Cardiac fibroblast (primary cell): ENCODE results near the gene FMN1.

ENCODE experiments used
- DNase-seq, 2 donors: peaks; one replicate each; pipeline versions ENCODE4 v3.0.0 to v3.0.0-alpha.2; 2010; ENCODE audit warnings: low read depth in 2 of 2
- H3K4me3 ChIP-seq, 2 donors: replicated peaks in 1 of 2; 1 replicate in 1 of 2; 2 replicates in 1 of 2; pipeline ENCODE4 v1.5.1; 2011; ENCODE audit warnings: low read depth in 2 of 2, low read length in 2 of 2, mild to moderate bottlenecking in 2 of 2, moderate library complexity in 1 of 2
- CTCF ChIP-seq: IDR thresholded peaks from one replicate; pipeline ENCODE4 v1.5.1; 2011; ENCODE audit warnings: low read depth, mild to moderate bottlenecking, low read length, inconsistent platforms

FMN1 gene

GRCh38 chr15:33200903-33201302 lies 6.4 kb upstream of the FMN1 start:
- DNase-seq = no peak
- no peak overlapping the region for H3K4me3 ChIP-seq
- no peak for TF ChIP-seq CTCF

GRCh38 chr15:33200444-33200843 lies 5.9 kb upstream of the FMN1 start:
- H3K4me3 ChIP-seq = no peak overlapping the region
- no peak for DNase-seq
- no peak for TF ChIP-seq CTCF

- H3K4me3 ChIP-seq = no peak overlapping the region
- DNase-seq = no peak
- TF ChIP-seq CTCF = no peak
Observed at GRCh38 chr15:33198541-33198940, 4.0 kb upstream of the FMN1 start.

- DNase-seq = no peak
- H3K4me3 ChIP-seq = no peak overlapping the region
- TF ChIP-seq CTCF = no peak
Observed at GRCh38 chr15:33197636-33198035, 3.1 kb upstream of the FMN1 start.

GRCh38 chr15:33194237-33194636 lies 277 bp downstream of the FMN1 start:
- DNase-seq = no peak
- H3K4me3 ChIP-seq = peak overlapping the region; percentile 43 to 61
- no peak for TF ChIP-seq CTCF

- no peak overlapping the region for H3K4me3 ChIP-seq
- no peak for DNase-seq
- TF ChIP-seq CTCF = no peak
Observed at GRCh38 chr15:33191591-33191990, 2.9 kb downstream of the FMN1 start.

- H3K4me3 ChIP-seq = no peak overlapping the region
- no peak for TF ChIP-seq CTCF
- DNase-seq = no peak
Observed at GRCh38 chr15:33190539-33190938, 4.0 kb downstream of the FMN1 start.
